ENCODE results near the gene MAG.

DNA sequence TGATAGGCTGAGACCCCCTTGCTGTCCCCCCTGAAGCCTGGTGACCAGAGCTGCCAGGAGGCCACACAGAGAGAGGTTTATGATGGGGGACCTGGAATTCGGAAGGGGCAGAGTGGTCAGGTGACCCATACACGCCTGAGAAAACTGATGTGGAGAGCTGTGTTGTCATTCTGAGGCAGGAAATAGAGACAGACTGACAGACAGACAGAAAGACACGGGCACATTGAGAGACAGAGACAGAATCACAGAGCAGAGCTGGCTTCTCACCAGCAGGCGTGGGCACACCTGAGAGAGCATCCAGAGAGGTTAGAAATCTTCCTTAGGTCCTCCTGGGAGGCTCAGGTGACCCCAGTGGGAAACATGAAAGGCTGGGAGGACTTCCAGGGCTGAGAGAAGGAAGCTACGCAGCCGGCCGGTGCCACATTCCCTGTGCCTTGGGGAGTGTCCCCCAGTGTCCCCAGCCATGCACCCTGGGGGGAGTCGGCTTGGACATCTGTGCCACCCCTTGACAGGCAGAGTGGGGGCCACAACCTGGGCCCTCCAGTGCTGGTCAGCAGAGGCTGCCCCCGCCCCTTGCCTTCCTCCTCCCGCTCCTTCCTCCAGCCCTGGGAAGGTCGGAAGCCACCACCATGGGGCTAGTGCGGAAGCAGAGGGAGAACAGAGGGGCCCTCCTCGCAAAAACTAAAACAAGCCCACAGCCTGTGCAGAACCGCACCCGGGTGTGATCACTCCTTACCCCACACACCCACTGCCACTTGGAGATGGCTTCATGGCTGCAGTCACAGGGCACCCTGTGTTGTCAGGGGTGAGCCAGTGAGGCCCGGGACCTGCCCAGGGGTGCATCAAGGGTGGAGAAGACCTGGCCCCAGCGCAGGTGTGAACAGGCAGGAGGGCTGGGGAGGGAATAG, 57.9 kb downstream of the MAG start:
- no peak for TF ChIP-seq NR2C2 (CRISPR knock-in tag; IDR thresholded peaks at IDR 0.05)
- no peak for TF ChIP-seq NR2C2 (tag; IDR thresholded peaks at IDR 0.05)
- TF ChIP-seq, protein P1, sequence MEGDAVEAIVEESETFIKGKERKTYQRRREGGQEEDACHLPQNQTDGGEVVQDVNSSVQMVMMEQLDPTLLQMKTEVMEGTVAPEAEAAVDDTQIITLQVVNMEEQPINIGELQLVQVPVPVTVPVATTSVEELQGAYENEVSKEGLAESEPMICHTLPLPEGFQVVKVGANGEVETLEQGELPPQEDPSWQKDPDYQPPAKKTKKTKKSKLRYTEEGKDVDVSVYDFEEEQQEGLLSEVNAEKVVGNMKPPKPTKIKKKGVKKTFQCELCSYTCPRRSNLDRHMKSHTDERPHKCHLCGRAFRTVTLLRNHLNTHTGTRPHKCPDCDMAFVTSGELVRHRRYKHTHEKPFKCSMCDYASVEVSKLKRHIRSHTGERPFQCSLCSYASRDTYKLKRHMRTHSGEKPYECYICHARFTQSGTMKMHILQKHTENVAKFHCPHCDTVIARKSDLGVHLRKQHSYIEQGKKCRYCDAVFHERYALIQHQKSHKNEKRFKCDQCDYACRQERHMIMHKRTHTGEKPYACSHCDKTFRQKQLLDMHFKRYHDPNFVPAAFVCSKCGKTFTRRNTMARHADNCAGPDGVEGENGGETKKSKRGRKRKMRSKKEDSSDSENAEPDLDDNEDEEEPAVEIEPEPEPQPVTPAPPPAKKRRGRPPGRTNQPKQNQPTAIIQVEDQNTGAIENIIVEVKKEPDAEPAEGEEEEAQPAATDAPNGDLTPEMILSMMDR (IDR thresholded peaks at IDR 0.05 in 2 of 3, conservative IDR thresholded peaks at IDR 0.05 in 1 of 3; ENCODE audit: insufficient read depth in 2 of 3, low read depth in 1 of 3, low read length in 3 of 3): no peak
- TF ChIP-seq, protein P2, sequence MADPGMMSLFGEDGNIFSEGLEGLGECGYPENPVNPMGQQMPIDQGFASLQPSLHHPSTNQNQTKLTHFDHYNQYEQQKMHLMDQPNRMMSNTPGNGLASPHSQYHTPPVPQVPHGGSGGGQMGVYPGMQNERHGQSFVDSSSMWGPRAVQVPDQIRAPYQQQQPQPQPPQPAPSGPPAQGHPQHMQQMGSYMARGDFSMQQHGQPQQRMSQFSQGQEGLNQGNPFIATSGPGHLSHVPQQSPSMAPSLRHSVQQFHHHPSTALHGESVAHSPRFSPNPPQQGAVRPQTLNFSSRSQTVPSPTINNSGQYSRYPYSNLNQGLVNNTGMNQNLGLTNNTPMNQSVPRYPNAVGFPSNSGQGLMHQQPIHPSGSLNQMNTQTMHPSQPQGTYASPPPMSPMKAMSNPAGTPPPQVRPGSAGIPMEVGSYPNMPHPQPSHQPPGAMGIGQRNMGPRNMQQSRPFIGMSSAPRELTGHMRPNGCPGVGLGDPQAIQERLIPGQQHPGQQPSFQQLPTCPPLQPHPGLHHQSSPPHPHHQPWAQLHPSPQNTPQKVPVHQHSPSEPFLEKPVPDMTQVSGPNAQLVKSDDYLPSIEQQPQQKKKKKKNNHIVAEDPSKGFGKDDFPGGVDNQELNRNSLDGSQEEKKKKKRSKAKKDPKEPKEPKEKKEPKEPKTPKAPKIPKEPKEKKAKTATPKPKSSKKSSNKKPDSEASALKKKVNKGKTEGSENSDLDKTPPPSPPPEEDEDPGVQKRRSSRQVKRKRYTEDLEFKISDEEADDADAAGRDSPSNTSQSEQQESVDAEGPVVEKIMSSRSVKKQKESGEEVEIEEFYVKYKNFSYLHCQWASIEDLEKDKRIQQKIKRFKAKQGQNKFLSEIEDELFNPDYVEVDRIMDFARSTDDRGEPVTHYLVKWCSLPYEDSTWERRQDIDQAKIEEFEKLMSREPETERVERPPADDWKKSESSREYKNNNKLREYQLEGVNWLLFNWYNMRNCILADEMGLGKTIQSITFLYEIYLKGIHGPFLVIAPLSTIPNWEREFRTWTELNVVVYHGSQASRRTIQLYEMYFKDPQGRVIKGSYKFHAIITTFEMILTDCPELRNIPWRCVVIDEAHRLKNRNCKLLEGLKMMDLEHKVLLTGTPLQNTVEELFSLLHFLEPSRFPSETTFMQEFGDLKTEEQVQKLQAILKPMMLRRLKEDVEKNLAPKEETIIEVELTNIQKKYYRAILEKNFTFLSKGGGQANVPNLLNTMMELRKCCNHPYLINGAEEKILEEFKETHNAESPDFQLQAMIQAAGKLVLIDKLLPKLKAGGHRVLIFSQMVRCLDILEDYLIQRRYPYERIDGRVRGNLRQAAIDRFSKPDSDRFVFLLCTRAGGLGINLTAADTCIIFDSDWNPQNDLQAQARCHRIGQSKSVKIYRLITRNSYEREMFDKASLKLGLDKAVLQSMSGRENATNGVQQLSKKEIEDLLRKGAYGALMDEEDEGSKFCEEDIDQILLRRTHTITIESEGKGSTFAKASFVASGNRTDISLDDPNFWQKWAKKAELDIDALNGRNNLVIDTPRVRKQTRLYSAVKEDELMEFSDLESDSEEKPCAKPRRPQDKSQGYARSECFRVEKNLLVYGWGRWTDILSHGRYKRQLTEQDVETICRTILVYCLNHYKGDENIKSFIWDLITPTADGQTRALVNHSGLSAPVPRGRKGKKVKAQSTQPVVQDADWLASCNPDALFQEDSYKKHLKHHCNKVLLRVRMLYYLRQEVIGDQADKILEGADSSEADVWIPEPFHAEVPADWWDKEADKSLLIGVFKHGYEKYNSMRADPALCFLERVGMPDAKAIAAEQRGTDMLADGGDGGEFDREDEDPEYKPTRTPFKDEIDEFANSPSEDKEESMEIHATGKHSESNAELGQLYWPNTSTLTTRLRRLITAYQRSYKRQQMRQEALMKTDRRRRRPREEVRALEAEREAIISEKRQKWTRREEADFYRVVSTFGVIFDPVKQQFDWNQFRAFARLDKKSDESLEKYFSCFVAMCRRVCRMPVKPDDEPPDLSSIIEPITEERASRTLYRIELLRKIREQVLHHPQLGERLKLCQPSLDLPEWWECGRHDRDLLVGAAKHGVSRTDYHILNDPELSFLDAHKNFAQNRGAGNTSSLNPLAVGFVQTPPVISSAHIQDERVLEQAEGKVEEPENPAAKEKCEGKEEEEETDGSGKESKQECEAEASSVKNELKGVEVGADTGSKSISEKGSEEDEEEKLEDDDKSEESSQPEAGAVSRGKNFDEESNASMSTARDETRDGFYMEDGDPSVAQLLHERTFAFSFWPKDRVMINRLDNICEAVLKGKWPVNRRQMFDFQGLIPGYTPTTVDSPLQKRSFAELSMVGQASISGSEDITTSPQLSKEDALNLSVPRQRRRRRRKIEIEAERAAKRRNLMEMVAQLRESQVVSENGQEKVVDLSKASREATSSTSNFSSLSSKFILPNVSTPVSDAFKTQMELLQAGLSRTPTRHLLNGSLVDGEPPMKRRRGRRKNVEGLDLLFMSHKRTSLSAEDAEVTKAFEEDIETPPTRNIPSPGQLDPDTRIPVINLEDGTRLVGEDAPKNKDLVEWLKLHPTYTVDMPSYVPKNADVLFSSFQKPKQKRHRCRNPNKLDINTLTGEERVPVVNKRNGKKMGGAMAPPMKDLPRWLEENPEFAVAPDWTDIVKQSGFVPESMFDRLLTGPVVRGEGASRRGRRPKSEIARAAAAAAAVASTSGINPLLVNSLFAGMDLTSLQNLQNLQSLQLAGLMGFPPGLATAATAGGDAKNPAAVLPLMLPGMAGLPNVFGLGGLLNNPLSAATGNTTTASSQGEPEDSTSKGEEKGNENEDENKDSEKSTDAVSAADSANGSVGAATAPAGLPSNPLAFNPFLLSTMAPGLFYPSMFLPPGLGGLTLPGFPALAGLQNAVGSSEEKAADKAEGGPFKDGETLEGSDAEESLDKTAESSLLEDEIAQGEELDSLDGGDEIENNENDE (IDR thresholded peaks at IDR 0.05; ENCODE audit: low read depth, low read length): no peak
- TF ChIP-seq, protein P3, sequence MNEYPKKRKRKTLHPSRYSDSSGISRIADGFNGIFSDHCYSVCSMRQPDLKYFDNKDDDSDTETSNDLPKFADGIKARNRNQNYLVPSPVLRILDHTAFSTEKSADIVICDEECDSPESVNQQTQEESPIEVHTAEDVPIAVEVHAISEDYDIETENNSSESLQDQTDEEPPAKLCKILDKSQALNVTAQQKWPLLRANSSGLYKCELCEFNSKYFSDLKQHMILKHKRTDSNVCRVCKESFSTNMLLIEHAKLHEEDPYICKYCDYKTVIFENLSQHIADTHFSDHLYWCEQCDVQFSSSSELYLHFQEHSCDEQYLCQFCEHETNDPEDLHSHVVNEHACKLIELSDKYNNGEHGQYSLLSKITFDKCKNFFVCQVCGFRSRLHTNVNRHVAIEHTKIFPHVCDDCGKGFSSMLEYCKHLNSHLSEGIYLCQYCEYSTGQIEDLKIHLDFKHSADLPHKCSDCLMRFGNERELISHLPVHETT (CRISPR knock-in tag; conservative IDR thresholded peaks at IDR 0.05 in 1 of 2, IDR thresholded peaks at IDR 0.05 in 1 of 2): no peak
- TF ChIP-seq, protein P4, sequence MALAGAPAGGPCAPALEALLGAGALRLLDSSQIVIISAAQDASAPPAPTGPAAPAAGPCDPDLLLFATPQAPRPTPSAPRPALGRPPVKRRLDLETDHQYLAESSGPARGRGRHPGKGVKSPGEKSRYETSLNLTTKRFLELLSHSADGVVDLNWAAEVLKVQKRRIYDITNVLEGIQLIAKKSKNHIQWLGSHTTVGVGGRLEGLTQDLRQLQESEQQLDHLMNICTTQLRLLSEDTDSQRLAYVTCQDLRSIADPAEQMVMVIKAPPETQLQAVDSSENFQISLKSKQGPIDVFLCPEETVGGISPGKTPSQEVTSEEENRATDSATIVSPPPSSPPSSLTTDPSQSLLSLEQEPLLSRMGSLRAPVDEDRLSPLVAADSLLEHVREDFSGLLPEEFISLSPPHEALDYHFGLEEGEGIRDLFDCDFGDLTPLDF (CRISPR knock-in tag; IDR thresholded peaks at IDR 0.05): no peak

Data from K562 (cell line).